B cell (primary cell): ENCODE measurements around the gene TMCC3. TPM values are rescaled to one million over a fixed set of nuclear protein-coding genes. Genes with fewer than 3 reads are reported as not detected.

Source experiments
- ATAC-seq: fragments of 200-7000 bp; cut with Tn5 transposase; one replicate; pipeline ENCODE4 v1.10.0; 2021; ENCODE audit warnings: low read depth, mild to moderate bottlenecking, moderate number of reproducible peaks, moderate library complexity
- CTCF ChIA-PET: fragments of 350-600 bp; sonication (Branson Sonifier 250); formaldehyde crosslinking; loops from one replicate; lab custom pipeline; 2021; ENCODE audit warnings: antibody characterized with exemption, inconsistent platforms; lab: Charles Lee
- POLR2A ChIA-PET: fragments of 350-600 bp; sonication (Branson Sonifier 250); formaldehyde crosslinking; loops from one replicate; lab custom pipeline; 2021; ENCODE audit warnings: antibody characterized with exemption; lab: Charles Lee
- DNase-seq: peaks from one replicate; pipeline ENCODE4 v3.0.0; 2013
- H2AFZ ChIP-seq: 2 replicates; pipeline ENCODE4 v1.6.1; 2012; ENCODE audit warnings: mild to moderate bottlenecking, low read depth, low read length; ENCODE audit not compliant: insufficient read depth, poor library complexity, severe bottlenecking
- H3K27ac ChIP-seq, 2 donors: 1 replicate in 1 of 2; 2 replicates in 1 of 2; pipeline ENCODE4 v1.5.1; 2012 to 2013; ENCODE audit warnings: low read length in 2 of 2, mild to moderate bottlenecking in 2 of 2, moderate library complexity in 1 of 2
- H3K27me3 ChIP-seq, 4 experiments: fragments of 200-600 bp in 1 of 4; sonication (generic) in 1 of 4; replicated peaks in 1 of 4; 1 replicate in 2 of 4; 2 replicates in 2 of 4; pipeline versions ENCODE4 v1.6.1 to v1.7.0; 2013 to 2016; ENCODE audit warnings: low read length in 3 of 4, mild to moderate bottlenecking in 2 of 4, mixed read lengths in 1 of 4, moderate library complexity in 1 of 4; ENCODE audit not compliant: insufficient read depth in 4 of 4, control insufficient read depth in 3 of 4; ENCODE audit errors: control extremely low read depth in 1 of 4
- H3K36me3 ChIP-seq, 2 experiments: replicated peaks in 1 of 2; 1 replicate in 1 of 2; 2 replicates in 1 of 2; pipeline versions ENCODE4 v1.6.1 to v1.7.1; 2013; ENCODE audit warnings: low read length in 1 of 2; ENCODE audit not compliant: insufficient read depth in 2 of 2, control insufficient read depth in 1 of 2; ENCODE audit errors: control extremely low read depth in 1 of 2, extremely low read depth in 1 of 2
- H3K4me1 ChIP-seq, 2 donors: fragments of 200-600 bp in 1 of 2; sonication (generic) in 1 of 2; 1 replicate in 1 of 2; 2 replicates in 1 of 2; pipeline versions ENCODE4 v1.5.1 to v1.6.1; 2013 to 2017; ENCODE audit warnings: low read length in 2 of 2; ENCODE audit not compliant: control insufficient read depth in 2 of 2, insufficient read depth in 2 of 2
- H3K4me2 ChIP-seq: replicated peaks from 2 replicates; pipeline ENCODE3; 2012; ENCODE audit warnings: mild to moderate bottlenecking, low read depth, low read length; ENCODE audit not compliant: poor library complexity, severe bottlenecking
- H3K4me3 ChIP-seq, 5 experiments: fragments of 200-600 bp in 1 of 5; sonication (generic) in 1 of 5; 1 replicate in 3 of 5; 2 replicates in 2 of 5; pipeline versions ENCODE4 v1.5.1 to v1.7.0; 2011 to 2016; ENCODE audit warnings: low read length in 4 of 5, mild to moderate bottlenecking in 4 of 5, low read depth in 2 of 5, control low read depth in 1 of 5, moderate library complexity in 1 of 5; ENCODE audit not compliant: insufficient read depth in 1 of 5; ENCODE audit errors: control extremely low read depth in 1 of 5, extremely low read depth in 1 of 5
- H3K79me2 ChIP-seq: fragments of 200-600 bp; sonication (generic); one replicate; pipeline ENCODE4 v1.6.0; 2016; ENCODE audit warnings: low read length; ENCODE audit not compliant: control insufficient read depth, insufficient read depth
- H3K9ac ChIP-seq: fragments of 200-600 bp; sonication (generic); 2 replicates; pipeline ENCODE4 v1.6.1; 2017; ENCODE audit warnings: mild to moderate bottlenecking, low read length, moderate library complexity
- H3K9me3 ChIP-seq, 3 donors: one replicate each; pipeline versions ENCODE4 v1.6.1 to v1.7.1; 2013; ENCODE audit warnings: low read length in 2 of 3; ENCODE audit not compliant: control insufficient read depth in 2 of 3, insufficient read depth in 1 of 3; ENCODE audit errors: control extremely low read depth in 1 of 3
- H4K20me1 ChIP-seq: 2 replicates; pipeline ENCODE4 v1.6.0; 2012; ENCODE audit warnings: mild to moderate bottlenecking, low read length; ENCODE audit not compliant: insufficient read depth, control insufficient read depth, poor library complexity, severe bottlenecking
- H3K27ac Mint-ChIP-seq: one replicate; pipeline ENCODE4 v1.8.0; 2021; ENCODE audit warnings: mixed read lengths
- H3K27me3 Mint-ChIP-seq: one replicate; pipeline ENCODE4 v1.8.0; 2021; ENCODE audit warnings: mixed read lengths
- H3K4me1 Mint-ChIP-seq: one replicate; pipeline ENCODE4 v1.8.0; 2021; ENCODE audit warnings: mixed read lengths
- H3K4me3 Mint-ChIP-seq: one replicate; pipeline ENCODE4 v1.8.0; 2021; ENCODE audit warnings: mixed read lengths
- H3K9me3 Mint-ChIP-seq: one replicate; pipeline ENCODE4 v1.8.0; 2022; ENCODE audit warnings: mixed read lengths; ENCODE audit not compliant: insufficient read depth
- EZH2 ChIP-seq: IDR thresholded peaks from 2 replicates; pipeline ENCODE4 v1.6.1; 2012; ENCODE audit warnings: borderline replicate concordance, low read depth, mild to moderate bottlenecking, moderate library complexity, low read length; ENCODE audit not compliant: insufficient read depth, poor library complexity, severe bottlenecking
- WGBS: methylation state at CpG from one replicate; pipeline ENCODE4 v1.1.5; 2013; ENCODE audit warnings: missing lambda C conversion rate; ENCODE audit not compliant: insufficient coverage; 5-methylcytosine and 5-hydroxymethylcytosine counted together
- intact Hi-C: fragments of 100-400 bp; cut with micrococcal nuclease; formaldehyde crosslinking; loops from one replicate; pipeline ENCODE4 v1.10.0; 2022
- polyA plus RNA-seq: library from polyadenylated mRNA; depleted of rRNA; stranded (reverse); fragments of >200 nt; gene quantifications from 2 replicates; pipeline ENCODE4 v1.2.3, GENCODE V29; 2012
- total RNA-seq, 2 donors: library from RNA; stranded (reverse); fragments of 120-200 nt in 1 of 2; gene quantifications; 1 replicate in 1 of 2; 2 replicates in 1 of 2; pipeline versions ENCODE4 v1.2.3 to v1.2.4, GENCODE V29; 2013 to 2022
- TF ChIP-seq, protein P1 (sequence below): fragments of 200-600 bp; IDR thresholded peaks from one replicate; pipeline ENCODE4 v1.8.0; 2022; ENCODE audit warnings: antibody characterized with exemption, mild to moderate bottlenecking

The TMCC3 gene
- total and polyA plus RNA-seq, 2 donors (not counting 1 experiment from before 2014, with no cell fraction given), result 4.5 to 8.8 TPM

DNA sequence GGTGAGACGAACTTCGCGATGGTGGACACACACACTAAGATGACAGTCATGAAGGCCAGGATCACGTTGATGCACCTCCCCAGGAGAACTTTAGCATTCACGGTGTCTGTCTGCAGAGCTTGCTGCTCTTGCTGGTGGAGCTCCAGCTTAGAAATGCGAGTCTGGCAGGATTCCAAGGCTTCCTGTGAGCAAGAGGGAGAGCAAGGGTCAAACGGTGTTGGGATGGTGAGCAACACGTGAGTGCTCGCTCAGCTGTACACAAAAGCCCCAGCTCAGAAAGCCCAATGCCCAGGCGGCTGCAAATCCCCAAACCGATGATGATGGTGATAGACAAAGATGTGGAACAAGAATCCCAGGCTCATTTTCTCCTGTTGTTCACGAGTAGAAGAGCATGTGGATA lies 78.8 kb downstream of the TMCC3 start:
- intact Hi-C loops, result no loop called here
- DNase-seq (no peak), ATAC-seq (no peak)
- H3K27me3 Mint-ChIP-seq, result no peaks in the 10 kb centered on the region
- no peaks in the 10 kb centered on the region for H3K9me3 ChIP-seq
- H3K9me3 Mint-ChIP-seq, result no peaks in the 10 kb centered on the region
- ChIA-PET CTCF (no interaction called here), POLR2A (no interaction called here)
- H3K79me2 ChIP-seq, result no peaks in the 10 kb centered on the region
- H3K4me3 ChIP-seq, result no peak overlapping the region
- no peaks in the 10 kb centered on the region for H4K20me1 ChIP-seq
- H3K27me3 ChIP-seq, result no peaks in the 10 kb centered on the region
- H2AFZ ChIP-seq, result no peak overlapping the region
- TF ChIP-seq, protein P1, sequence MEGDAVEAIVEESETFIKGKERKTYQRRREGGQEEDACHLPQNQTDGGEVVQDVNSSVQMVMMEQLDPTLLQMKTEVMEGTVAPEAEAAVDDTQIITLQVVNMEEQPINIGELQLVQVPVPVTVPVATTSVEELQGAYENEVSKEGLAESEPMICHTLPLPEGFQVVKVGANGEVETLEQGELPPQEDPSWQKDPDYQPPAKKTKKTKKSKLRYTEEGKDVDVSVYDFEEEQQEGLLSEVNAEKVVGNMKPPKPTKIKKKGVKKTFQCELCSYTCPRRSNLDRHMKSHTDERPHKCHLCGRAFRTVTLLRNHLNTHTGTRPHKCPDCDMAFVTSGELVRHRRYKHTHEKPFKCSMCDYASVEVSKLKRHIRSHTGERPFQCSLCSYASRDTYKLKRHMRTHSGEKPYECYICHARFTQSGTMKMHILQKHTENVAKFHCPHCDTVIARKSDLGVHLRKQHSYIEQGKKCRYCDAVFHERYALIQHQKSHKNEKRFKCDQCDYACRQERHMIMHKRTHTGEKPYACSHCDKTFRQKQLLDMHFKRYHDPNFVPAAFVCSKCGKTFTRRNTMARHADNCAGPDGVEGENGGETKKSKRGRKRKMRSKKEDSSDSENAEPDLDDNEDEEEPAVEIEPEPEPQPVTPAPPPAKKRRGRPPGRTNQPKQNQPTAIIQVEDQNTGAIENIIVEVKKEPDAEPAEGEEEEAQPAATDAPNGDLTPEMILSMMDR, result no peak
- TF ChIP-seq EZH2, result no peak
- H3K9ac ChIP-seq, result no peak overlapping the region
- H3K36me3 ChIP-seq, result peaks cover 0 to 29% of the 10 kb centered on the region in 2 experiments
- no peaks in the 10 kb centered on the region for H3K4me1 ChIP-seq
- H3K4me2 ChIP-seq, result no peak overlapping the region
- WGBS, result 86% methylated on average over 9 of the region's 12 CpGs
- H3K27ac Mint-ChIP-seq, result no peak overlapping the region
- H3K27ac ChIP-seq, result no peak overlapping the region
- no peak overlapping the region for H3K4me3 Mint-ChIP-seq
- H3K4me1 Mint-ChIP-seq, result peaks cover under 1% of the 10 kb centered on the region

DNA sequence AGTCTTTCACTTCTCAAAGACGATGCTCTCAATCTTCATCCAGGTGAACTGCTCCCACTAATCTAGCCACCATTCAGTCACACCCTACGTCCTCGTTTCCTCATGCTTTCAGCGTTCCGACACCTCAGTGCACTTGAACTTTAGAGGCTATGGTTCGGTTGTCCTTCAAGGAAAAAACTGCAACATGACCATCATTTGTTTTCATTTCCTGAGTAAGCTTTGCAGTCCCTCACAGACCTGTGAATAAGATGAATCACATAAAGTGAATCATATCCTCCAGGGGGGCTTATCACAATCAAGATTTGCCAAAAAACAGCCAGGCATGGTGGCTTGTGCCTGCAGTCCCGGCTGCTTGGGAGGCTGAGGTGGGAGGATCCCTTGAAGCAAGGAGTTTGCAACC lies 80.2 kb downstream of the TMCC3 start:
- Histone ChIP-seq H3K27ac (no peak overlapping the region), H3K36me3 (peaks cover 0 to 20% of the 10 kb centered on the region in 2 experiments), H3K27me3 (no peaks in the 10 kb centered on the region), H2AFZ (no peak overlapping the region), H3K4me3 (no peak overlapping the region), H4K20me1 (no peaks in the 10 kb centered on the region), H3K4me1 (peaks cover 0 to 2% of the 10 kb centered on the region in 2 donors), H3K9me3 (no peaks in the 10 kb centered on the region), H3K79me2 (no peaks in the 10 kb centered on the region), H3K4me2 (no peak overlapping the region), H3K9ac (no peak overlapping the region)
- no peak overlapping the region for H3K4me3 Mint-ChIP-seq
- ChIA-PET POLR2A (no interaction called here), CTCF (no interaction called here)
- peaks cover 3% of the 10 kb centered on the region for H3K4me1 Mint-ChIP-seq
- no peaks in the 10 kb centered on the region for H3K27me3 Mint-ChIP-seq
- intact Hi-C loops, result no loop called here
- WGBS, result 96% methylated on average over 7 of the region's 7 CpGs
- no peaks in the 10 kb centered on the region for H3K9me3 Mint-ChIP-seq
- ATAC-seq (no peak), DNase-seq (no peak)
- no peak overlapping the region for H3K27ac Mint-ChIP-seq
- TF ChIP-seq EZH2, result no peak
- TF ChIP-seq, protein P1, result no peak
